Smooth muscle cell of the brain vasculature (primary cell): ENCODE data around the gene GABRG3.

Source experiments
- DNase-seq: peaks from one replicate; pipeline ENCODE4 v3.0.0-alpha.2; 2012; ENCODE audit warnings: low read depth, low spot score

Gene GABRG3

GRCh38 chr15:26970712-26971210, at the start of gene GABRG3:
Gene GABRG3 (plus strand): TSS chr15:26971181.
- no peak for DNase-seq

- no peak for DNase-seq
Observed at GRCh38 chr15:26921433-26921832, 49.5 kb upstream of the GABRG3 start.

- DNase-seq, result no peak
Observed at GRCh38 chr15:26926081-26926480, 44.9 kb upstream of the GABRG3 start.

- no peak for DNase-seq
Observed at GRCh38 chr15:26928051-26928450, 42.9 kb upstream of the GABRG3 start.

- no peak for DNase-seq
Observed at GRCh38 chr15:26929588-26929987, 41.4 kb upstream of the GABRG3 start.

GRCh38 chr15:26934848-26935247, 36.1 kb upstream of the GABRG3 start:
- DNase-seq, result no peak

- DNase-seq, result no peak
Observed at GRCh38 chr15:26935322-26935721, 35.7 kb upstream of the GABRG3 start.

GRCh38 chr15:26936502-26936901, 34.5 kb upstream of the GABRG3 start:
- no peak for DNase-seq

GRCh38 chr15:26937134-26937533, 33.8 kb upstream of the GABRG3 start:
- DNase-seq, result no peak

GRCh38 chr15:26939398-26939797, 31.6 kb upstream of the GABRG3 start:
- no peak for DNase-seq

GRCh38 chr15:26941489-26941888, 29.5 kb upstream of the GABRG3 start:
- no peak for DNase-seq

GRCh38 chr15:26943866-26944265, 27.1 kb upstream of the GABRG3 start:
- no peak for DNase-seq

GRCh38 chr15:26945046-26945445, 25.9 kb upstream of the GABRG3 start:
- DNase-seq, result no peak

- no peak for DNase-seq
Observed at GRCh38 chr15:26950001-26950400, 21.0 kb upstream of the GABRG3 start.

- no peak for DNase-seq
Observed at GRCh38 chr15:26954403-26954802, 16.6 kb upstream of the GABRG3 start.

GRCh38 chr15:26967719-26968269, 3.2 kb upstream of the GABRG3 start:
- DNase-seq, result no peak

- DNase-seq, result no peak
Observed at GRCh38 chr15:26968806-26969205, 2.2 kb upstream of the GABRG3 start.

- DNase-seq, result no peak
Observed at GRCh38 chr15:26971271-26972018, 464 bp downstream of the GABRG3 start.

GRCh38 chr15:26972636-26973035, 1.7 kb downstream of the GABRG3 start:
- DNase-seq, result no peak

GRCh38 chr15:26974120-26974780, 3.3 kb downstream of the GABRG3 start:
- no peak for DNase-seq

- no peak for DNase-seq
Observed at GRCh38 chr15:26981492-26981891, 10.5 kb downstream of the GABRG3 start.

- DNase-seq, result no peak
Observed at GRCh38 chr15:26983822-26984221, 12.8 kb downstream of the GABRG3 start.

GRCh38 chr15:26985050-26985449, 14.1 kb downstream of the GABRG3 start:
- DNase-seq, result no peak
